H9 (cell line): ENCODE data around the gene WFIKKN1. TPM values are rescaled to one million over a fixed set of nuclear protein-coding genes. Genes with fewer than 3 reads are reported as not detected.

Experiments
- DNase-seq: peaks from one replicate; pipeline ENCODE4 v3.0.0-alpha.2; 2017
- H2AFZ ChIP-seq: one replicate; pipeline ENCODE4 v1.6.1; 2013; ENCODE audit warnings: mild to moderate bottlenecking, low read length, control low read depth, moderate library complexity
- H2AK5ac ChIP-seq: 2 replicates; pipeline ENCODE4 v1.6.1; 2013; ENCODE audit warnings: low read length, control low read depth, mixed read lengths; ENCODE audit not compliant: insufficient read length
- H2BK120ac ChIP-seq: one replicate; pipeline ENCODE4 v1.6.1; 2013; ENCODE audit warnings: low read depth, mild to moderate bottlenecking, low read length, control low read depth, inconsistent platforms; ENCODE audit not compliant: poor library complexity, severe bottlenecking
- H2BK12ac ChIP-seq: 2 replicates; pipeline ENCODE4 v1.6.1; 2013; ENCODE audit warnings: low read length, control low read depth, mixed read lengths, low read depth; ENCODE audit not compliant: insufficient read length
- H2BK15ac ChIP-seq: 2 replicates; pipeline ENCODE4 v1.6.1; 2013; ENCODE audit warnings: low read depth, low read length, control low read depth
- H2BK20ac ChIP-seq: one replicate; pipeline ENCODE4 v1.6.1; 2013; ENCODE audit warnings: low read depth, mild to moderate bottlenecking, low read length, control low read depth, inconsistent platforms; ENCODE audit not compliant: poor library complexity, severe bottlenecking
- H2BK5ac ChIP-seq: 2 replicates; pipeline ENCODE4 v1.6.1; 2013; ENCODE audit warnings: low read length, control low read depth, mixed read lengths; ENCODE audit not compliant: insufficient read length
- H3K14ac ChIP-seq: 2 replicates; pipeline ENCODE4 v1.6.1; 2013; ENCODE audit warnings: low read length, control low read depth; ENCODE audit not compliant: insufficient read depth
- H3K18ac ChIP-seq: 2 replicates; pipeline ENCODE4 v1.6.1; 2013; ENCODE audit warnings: low read depth, mild to moderate bottlenecking, mixed read lengths, low read length, control low read depth; ENCODE audit not compliant: insufficient read length
- H3K23ac ChIP-seq: 2 replicates; pipeline ENCODE4 v1.6.1; 2013; ENCODE audit warnings: low read length, control low read depth, mixed read lengths, low read depth; ENCODE audit not compliant: insufficient read length
- H3K23me2 ChIP-seq: 2 replicates; pipeline ENCODE4 v1.6.1; 2013; ENCODE audit warnings: low read depth, mild to moderate bottlenecking, mixed read lengths, low read length, control low read depth; ENCODE audit not compliant: insufficient read length, poor library complexity, severe bottlenecking
- H3K27ac ChIP-seq: 2 replicates; pipeline ENCODE4 v1.5.1; 2013; ENCODE audit warnings: low read length, control low read depth, mixed read lengths, low read depth; ENCODE audit not compliant: insufficient read length
- H3K27me3 ChIP-seq: 2 replicates; pipeline ENCODE4 v1.6.1; 2013; ENCODE audit warnings: low read length, control low read depth, inconsistent platforms; ENCODE audit not compliant: insufficient read depth
- H3K4ac ChIP-seq: 2 replicates; pipeline ENCODE4 v1.6.1; 2013; ENCODE audit warnings: low read depth, mild to moderate bottlenecking, control low read depth, inconsistent platforms, low read length, moderate library complexity
- H3K4me1 ChIP-seq: 2 replicates; pipeline ENCODE4 v1.6.1; 2013; ENCODE audit warnings: low read length, control low read depth, inconsistent platforms; ENCODE audit not compliant: insufficient read depth
- H3K4me2 ChIP-seq: 2 replicates; pipeline ENCODE4 v1.6.1; 2013; ENCODE audit warnings: low read length, control low read depth, mixed read lengths; ENCODE audit not compliant: insufficient read length, insufficient read depth
- H3K56ac ChIP-seq: 2 replicates; pipeline ENCODE4 v1.6.1; 2013; ENCODE audit warnings: low read depth, mild to moderate bottlenecking, mixed read lengths, low read length, control low read depth; ENCODE audit not compliant: insufficient read length
- H3K79me1 ChIP-seq: 2 replicates; pipeline ENCODE4 v1.6.1; 2013; ENCODE audit warnings: low read depth, mild to moderate bottlenecking, moderate library complexity, low read length, control low read depth, inconsistent platforms; ENCODE audit not compliant: insufficient read depth, poor library complexity, severe bottlenecking
- H3K79me2 ChIP-seq: 2 replicates; pipeline ENCODE4 v1.6.1; 2013; ENCODE audit warnings: low read length, control low read depth, inconsistent platforms; ENCODE audit not compliant: insufficient read depth
- H3K9ac ChIP-seq: 2 replicates; pipeline ENCODE4 v1.6.1; 2013; ENCODE audit warnings: low read length, control low read depth, mixed read lengths; ENCODE audit not compliant: insufficient read length; ENCODE audit errors: extremely low read depth
- H3K9me3 ChIP-seq: one replicate; pipeline ENCODE4 v1.6.1; 2013; ENCODE audit warnings: low read depth, low read length, inconsistent platforms; ENCODE audit not compliant: control insufficient read depth
- H3T11ph ChIP-seq: one replicate; pipeline ENCODE4 v1.6.1; 2013; ENCODE audit warnings: mild to moderate bottlenecking, low read length, control low read depth, inconsistent platforms
- H4K20me1 ChIP-seq: one replicate; pipeline ENCODE4 v1.6.1; 2013; ENCODE audit not compliant: control insufficient read depth, insufficient read length, insufficient read depth
- H4K5ac ChIP-seq: 2 replicates; pipeline ENCODE4 v1.6.1; 2013; ENCODE audit warnings: low read depth, mild to moderate bottlenecking, mixed read lengths, low read length, control low read depth; ENCODE audit not compliant: insufficient read length
- H4K8ac ChIP-seq: replicated peaks from 2 replicates; pipeline ENCODE4 v1.6.1; 2013; ENCODE audit warnings: low read length, control low read depth, mixed read lengths, low read depth; ENCODE audit not compliant: insufficient read length
- H4K91ac ChIP-seq: 2 replicates; pipeline ENCODE4 v1.6.1; 2013; ENCODE audit warnings: low read depth, mild to moderate bottlenecking, moderate library complexity, mixed read lengths, low read length, control low read depth; ENCODE audit not compliant: insufficient read length
- H3K27ac Mint-ChIP-seq, 3 experiments: 2 replicates in 2 of 3; 3 replicates in 1 of 3; pipeline ENCODE4 v1.8.0; 2020 to 2021; ENCODE audit warnings: mixed read lengths in 3 of 3, mild to moderate bottlenecking in 1 of 3, moderate library complexity in 1 of 3
- H3K27me3 Mint-ChIP-seq: 2 replicates; pipeline ENCODE4 v1.8.0; 2021; ENCODE audit warnings: low read depth, mild to moderate bottlenecking, moderate library complexity, mixed read lengths
- H3K36me3 Mint-ChIP-seq, 3 experiments: 2 replicates in 2 of 3; 3 replicates in 1 of 3; pipeline ENCODE4 v1.8.0; 2020 to 2021; ENCODE audit warnings: low read depth in 3 of 3, mixed read lengths in 3 of 3; ENCODE audit not compliant: insufficient read depth in 1 of 3
- H3K4me1 Mint-ChIP-seq, 2 experiments: 2 replicates each; pipeline ENCODE4 v1.8.0; 2020; ENCODE audit warnings: mixed read lengths in 2 of 2
- H3K4me3 Mint-ChIP-seq, 2 experiments: 2 replicates in 1 of 2; 3 replicates in 1 of 2; pipeline ENCODE4 v1.8.0; 2020 to 2021; ENCODE audit warnings: mild to moderate bottlenecking in 2 of 2, mixed read lengths in 2 of 2, moderate library complexity in 1 of 2
- H3K9me3 Mint-ChIP-seq, 2 experiments: 2 replicates in 1 of 2; 3 replicates in 1 of 2; pipeline ENCODE4 v1.8.0; 2020; ENCODE audit warnings: mild to moderate bottlenecking in 2 of 2, mixed read lengths in 2 of 2, moderate library complexity in 1 of 2
- WGBS: extraction: QIAGEN DNeasy Blood & Tissue Kit; methylation state at CpG from one replicate; pipeline ENCODE4 v1.1.7; 2013; ENCODE audit warnings: missing lambda C conversion rate, low lambda C conversion rate, mixed read lengths; ENCODE audit not compliant: insufficient read length; ENCODE audit errors: extremely low coverage; 5-methylcytosine and 5-hydroxymethylcytosine counted together
- total RNA-seq: library from RNA; stranded (reverse); gene quantifications from 2 replicates; pipeline ENCODE4 v1.2.1, GENCODE V29; 2021
- TF ChIP-seq, protein P1 (sequence below): fragments of 200-600 bp; sonication (generic); conservative IDR thresholded peaks from 3 replicates; pipeline ENCODE4 v1.8.0; 2021; ENCODE audit warnings: antibody characterized with exemption, mild to moderate bottlenecking

Gene WFIKKN1
- total RNA-seq, 1 experiment from 2014 or later: 8.3 TPM

DNA sequence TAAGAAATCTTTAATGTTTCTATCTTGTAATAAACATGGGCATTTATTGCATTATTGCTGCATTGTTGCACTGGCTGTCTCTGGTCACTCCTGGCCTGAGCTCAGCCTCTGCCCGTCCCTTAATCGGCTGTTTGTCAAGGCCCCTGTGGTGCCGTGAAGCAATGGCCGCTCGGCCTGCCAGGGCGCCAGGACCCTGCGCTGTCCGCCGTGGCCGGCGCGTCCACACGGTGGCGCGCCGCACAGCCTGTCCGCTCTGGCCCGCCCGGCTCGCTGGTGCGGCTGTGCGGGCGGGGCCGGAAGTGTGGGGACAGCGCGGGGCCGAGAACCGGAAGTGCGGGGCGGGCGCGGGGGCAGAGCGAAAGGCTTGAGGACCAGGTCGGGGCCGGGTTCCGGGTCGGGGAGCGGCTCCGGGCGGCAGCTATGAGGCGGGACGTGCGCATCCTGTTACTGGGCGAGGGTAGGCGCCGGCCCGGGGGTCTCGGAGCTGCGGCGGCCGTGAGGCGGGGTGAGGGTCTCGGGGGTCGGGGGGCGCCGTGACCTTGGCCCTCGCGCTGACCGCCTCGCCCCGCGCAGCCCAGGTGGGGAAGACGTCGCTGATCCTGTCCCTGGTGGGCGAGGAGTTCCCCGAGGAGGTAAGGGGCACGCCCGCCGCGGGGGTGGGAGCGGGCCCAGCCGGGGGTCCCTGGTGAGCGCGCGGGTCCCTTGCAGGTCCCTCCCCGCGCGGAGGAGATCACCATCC, 37.2 kb downstream of the WFIKKN1 start, which contains the start of gene RHOT2:
Gene RHOT2 (plus strand): TSS at position 353 of the 739 bp plus-strand sequence. CDS start 68 bp downstream, at position 421.
- Histone ChIP-seq H2BK15ac (no peak within 1 kb of the TSS), H2BK120ac (no peak within 1 kb of the TSS), H3K27ac (no peak within 1 kb of the TSS), H3K23ac (no peak within 1 kb of the TSS), H3K79me1 (no peaks in the 10 kb centered on the region), H3K9ac (peak within 1 kb of the TSS; percentile 56), H2AFZ (no peak within 1 kb of the TSS), H3K4ac (no peak within 1 kb of the TSS), H3K23me2 (no peaks in the 10 kb centered on the region), H3K4me1 (no peaks in the 10 kb centered on the region), H4K8ac (no peak within 1 kb of the TSS), H2BK12ac (no peak within 1 kb of the TSS), H4K20me1 (no peaks in the 10 kb centered on the region), H2BK20ac (no peak within 1 kb of the TSS), H3T11ph (no peak within 1 kb of the TSS), H3K4me2 (peak within 1 kb of the TSS; percentile 18), H2BK5ac (no peak within 1 kb of the TSS), H4K5ac (no peak within 1 kb of the TSS), H2AK5ac (no peak within 1 kb of the TSS), H3K9me3 (no peaks in the 10 kb centered on the region), H4K91ac (no peak within 1 kb of the TSS), H3K27me3 (no peaks in the 10 kb centered on the region), H3K14ac (peak within 1 kb of the TSS; percentile 61), H3K56ac (no peak within 1 kb of the TSS), H3K18ac (no peak within 1 kb of the TSS), H3K79me2 (no peaks in the 10 kb centered on the region; the same call in 1 of the 2 replicates)
- peak; percentile 93 for DNase-seq
- WGBS: no CpG with 5 or more reads among the region's 78 CpGs
- H3K4me1 Mint-ChIP-seq: peaks cover 2% of the 10 kb centered on the region in 2 experiments; a peak in 3 of 4 replicates
- peak within 1 kb of the TSS; percentile 77 to 82 for H3K4me3 Mint-ChIP-seq
- H3K9me3 Mint-ChIP-seq: no peaks in the 10 kb centered on the region
- H3K27me3 Mint-ChIP-seq: no peaks in the 10 kb centered on the region
- peak within 1 kb of the TSS in 1 of 3 experiments; percentile 72; a peak in 3 of 7 replicates for H3K27ac Mint-ChIP-seq
- TF ChIP-seq, protein P1, sequence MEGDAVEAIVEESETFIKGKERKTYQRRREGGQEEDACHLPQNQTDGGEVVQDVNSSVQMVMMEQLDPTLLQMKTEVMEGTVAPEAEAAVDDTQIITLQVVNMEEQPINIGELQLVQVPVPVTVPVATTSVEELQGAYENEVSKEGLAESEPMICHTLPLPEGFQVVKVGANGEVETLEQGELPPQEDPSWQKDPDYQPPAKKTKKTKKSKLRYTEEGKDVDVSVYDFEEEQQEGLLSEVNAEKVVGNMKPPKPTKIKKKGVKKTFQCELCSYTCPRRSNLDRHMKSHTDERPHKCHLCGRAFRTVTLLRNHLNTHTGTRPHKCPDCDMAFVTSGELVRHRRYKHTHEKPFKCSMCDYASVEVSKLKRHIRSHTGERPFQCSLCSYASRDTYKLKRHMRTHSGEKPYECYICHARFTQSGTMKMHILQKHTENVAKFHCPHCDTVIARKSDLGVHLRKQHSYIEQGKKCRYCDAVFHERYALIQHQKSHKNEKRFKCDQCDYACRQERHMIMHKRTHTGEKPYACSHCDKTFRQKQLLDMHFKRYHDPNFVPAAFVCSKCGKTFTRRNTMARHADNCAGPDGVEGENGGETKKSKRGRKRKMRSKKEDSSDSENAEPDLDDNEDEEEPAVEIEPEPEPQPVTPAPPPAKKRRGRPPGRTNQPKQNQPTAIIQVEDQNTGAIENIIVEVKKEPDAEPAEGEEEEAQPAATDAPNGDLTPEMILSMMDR: peak; percentile 88
- H3K36me3 Mint-ChIP-seq: peaks cover 11 to 30% (median 26%) of the 10 kb centered on the region in 3 experiments; a peak in 6 of 7 replicates
